ENCODE results near the gene ZNF689. TPM values are rescaled to one million over a fixed set of nuclear protein-coding genes. Genes with fewer than 3 reads are reported as not detected.
A peak's percentile ranks its signal among the peaks of the same experiment; 100 is the strongest.
"Not testable (repeated sequence)": the region's sequence is repeated elsewhere in the genome, so short reads cannot be mapped to it uniquely, and the experiment has no call there.

The ZNF689 gene
- polyA plus RNA-seq, 4 donors = 13.6 to 16.2 (median 15.0) TPM

DNA sequence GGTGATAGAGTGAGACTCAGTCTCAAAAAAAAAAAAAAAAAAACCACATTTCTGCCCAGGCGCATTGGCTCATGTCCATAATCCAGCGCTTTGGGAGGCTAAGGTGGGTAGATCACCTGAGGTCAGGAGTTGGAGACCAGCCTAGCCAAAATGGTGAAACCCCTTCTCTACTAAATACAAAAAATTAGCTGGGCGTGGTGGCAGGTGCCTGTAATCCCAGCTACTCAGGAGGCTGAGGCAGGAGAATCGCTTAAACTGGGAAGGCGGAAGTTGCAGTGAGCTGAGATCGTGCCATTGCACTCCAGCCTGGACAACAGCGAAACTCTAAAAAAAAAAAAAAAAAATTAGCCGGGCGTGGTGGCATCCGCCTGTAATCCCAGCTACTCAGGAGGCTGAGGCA is 26.9 kb upstream of the ZNF689 start:
- DNase-seq (ENCODE audit: low read depth in 4 of 4, low spot score in 3 of 4) = not testable (repeated sequence)

DNA sequence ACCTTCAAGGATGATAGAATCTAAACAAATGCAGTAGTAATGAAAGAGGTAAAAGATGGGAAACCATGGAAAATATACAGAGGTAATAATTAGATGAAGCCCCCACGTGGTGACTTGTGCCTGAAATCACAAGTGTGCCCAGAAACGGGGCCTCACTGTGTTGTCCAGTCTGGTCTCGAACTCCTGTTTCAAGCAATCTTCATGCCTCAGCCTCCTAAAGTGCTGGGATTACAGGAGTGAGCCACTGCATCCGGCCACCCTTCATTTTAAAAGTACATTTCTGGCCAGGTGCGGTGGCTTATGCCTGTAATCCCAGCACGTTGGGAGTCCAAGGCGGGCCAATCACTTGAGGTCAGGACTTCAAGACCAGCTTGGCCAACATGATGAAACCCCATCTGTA is 26.4 kb upstream of the ZNF689 start:
- DNase-seq (ENCODE audit: low read depth in 4 of 4, low spot score in 3 of 4) = no peak

DNA sequence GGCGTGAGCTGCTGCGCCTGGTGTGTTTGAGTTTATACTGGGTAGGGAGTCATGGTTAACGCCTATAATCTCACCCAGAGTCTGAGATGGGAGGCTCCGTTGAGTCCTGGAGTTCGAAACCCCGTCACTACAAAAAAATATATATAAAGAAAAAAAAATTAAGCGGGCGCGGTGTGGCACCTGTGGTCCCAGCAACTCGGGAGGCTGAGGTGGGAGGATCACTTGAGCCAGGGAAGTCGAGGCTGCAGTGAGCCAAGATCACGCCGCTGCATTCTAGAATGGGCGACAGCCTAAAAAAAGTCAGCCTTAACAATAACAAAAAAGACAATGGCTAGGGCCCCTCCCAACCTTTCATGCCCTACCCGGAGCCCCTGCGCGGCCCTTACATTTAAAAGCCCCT is 23.3 kb upstream of the ZNF689 start:
- DNase-seq (ENCODE audit: low read depth in 4 of 4, low spot score in 3 of 4) = no peak

DNA sequence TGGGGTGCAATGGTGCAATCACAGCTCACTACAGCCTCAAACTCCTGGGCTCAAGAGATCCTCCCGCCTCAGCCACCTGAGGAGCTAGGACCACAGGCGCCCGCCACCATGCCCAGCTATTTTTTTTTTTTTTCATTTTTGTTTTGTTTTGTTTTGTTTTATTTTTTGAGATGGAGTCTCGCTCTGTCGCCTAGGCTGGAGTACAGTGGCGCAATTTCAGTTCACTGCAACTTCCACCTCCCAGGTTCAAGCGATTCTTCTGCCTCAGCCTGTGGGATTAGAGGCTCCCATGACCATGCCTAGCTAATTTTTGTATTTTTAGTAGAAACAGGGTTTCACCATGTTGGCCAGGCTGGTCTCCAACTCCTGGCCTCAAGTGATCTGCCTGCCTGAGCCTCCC is 22.3 kb upstream of the ZNF689 start:
- DNase-seq (ENCODE audit: low read depth in 4 of 4, low spot score in 3 of 4) = not testable (repeated sequence)

DNA sequence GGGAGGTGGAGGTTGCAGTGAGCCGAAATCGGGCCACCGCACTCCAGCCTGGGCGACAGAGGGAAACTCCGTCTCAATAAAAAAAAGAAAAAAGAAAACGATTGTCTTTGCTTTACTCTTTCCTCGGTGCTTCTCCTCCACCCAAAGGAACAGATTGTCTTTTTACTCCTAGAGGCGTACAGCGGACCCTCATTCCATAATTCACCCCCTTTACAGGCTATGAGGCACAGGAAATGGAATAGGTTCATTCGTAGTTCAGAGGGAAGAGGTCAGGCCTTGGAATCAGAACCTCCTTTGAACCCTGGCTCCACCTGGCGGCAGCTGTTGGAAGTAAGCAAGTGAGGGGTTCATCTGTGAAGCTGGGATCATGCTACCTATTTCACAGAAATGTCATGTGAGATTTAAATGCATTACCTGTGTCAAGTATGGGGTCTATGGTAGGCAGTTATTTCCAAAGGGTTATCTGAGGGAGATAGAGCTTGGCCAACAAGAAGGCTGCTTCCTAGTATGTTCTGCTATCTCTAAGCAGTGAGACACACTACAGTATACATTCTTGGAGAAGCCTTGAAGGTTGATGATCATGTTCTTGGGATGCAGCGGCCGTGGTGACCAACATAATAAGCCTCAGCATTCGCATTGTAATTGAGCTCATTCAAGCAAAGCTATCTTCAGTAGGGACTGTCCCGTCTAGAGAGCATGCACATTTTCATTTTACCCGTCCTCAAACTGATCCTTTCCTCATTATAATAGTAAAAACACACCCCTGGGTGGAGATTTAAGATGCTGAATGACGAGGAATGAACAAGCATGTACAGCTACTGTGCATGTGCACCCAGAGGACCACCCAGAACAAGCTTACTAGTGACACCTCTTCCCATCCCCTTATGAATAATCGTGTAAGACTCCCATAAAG is 18.7 kb upstream of the ZNF689 start:
- peak in 2 of 4 donors; percentile 81 to 82 for DNase-seq (ENCODE audit: low read depth in 4 of 4, low spot score in 3 of 4)

DNA sequence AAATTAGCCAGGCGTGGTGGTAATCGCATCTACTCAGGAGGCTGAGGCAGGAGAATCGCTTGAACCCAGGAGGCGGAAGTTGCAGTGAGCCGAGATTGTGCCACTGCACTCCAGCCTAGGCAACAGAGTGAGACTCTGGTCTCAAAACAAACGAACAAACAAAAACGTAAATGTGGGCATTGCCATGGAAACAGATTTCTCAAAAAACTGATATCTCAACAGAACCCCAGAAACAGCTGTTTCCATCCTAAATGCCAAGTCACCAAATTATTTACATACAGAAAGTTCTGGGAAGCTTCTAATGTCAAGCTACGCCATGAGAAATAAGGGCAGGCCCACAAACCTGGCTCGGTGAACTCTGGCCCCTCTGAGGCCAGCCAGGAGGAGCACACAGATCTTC is 16.0 kb upstream of the ZNF689 start:
- no peak for DNase-seq (ENCODE audit: low read depth in 4 of 4, low spot score in 3 of 4)

DNA sequence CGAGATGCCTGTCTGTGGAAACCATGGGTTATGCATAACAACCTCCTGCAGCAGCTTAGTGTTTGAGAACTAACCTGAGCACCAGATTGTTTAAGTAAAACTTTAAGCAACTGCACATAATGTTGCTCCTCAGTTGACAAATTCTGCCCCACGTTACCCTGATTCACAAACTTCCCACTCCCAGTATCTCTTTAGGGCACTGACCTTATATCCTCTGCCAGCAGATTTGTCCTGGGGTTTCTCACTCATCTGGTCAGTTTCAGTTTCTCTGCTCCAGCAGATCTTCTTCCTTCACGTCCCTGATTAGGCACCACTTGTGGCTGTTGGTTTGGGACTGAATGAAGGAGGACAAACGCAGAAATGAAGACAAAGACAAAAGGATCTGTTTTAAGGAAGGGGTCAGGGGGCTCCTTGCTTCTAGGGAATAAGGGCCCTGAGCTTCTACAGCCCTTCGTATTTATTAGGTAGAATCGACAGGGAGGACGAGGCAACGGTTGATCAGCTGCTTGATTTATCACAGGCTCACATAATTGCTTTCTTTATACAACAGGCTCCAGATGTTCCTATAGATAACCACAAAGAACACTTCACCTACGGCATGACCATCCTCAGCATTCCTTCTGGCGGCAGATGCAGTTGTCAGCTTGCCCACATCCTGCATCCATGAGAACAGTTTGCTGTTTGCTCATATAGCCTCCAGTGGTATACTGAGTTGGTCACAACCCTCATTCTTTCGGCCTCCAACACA is 13.5 kb upstream of the ZNF689 start:
- no peak for DNase-seq (ENCODE audit: low read depth in 4 of 4, low spot score in 3 of 4)

DNA sequence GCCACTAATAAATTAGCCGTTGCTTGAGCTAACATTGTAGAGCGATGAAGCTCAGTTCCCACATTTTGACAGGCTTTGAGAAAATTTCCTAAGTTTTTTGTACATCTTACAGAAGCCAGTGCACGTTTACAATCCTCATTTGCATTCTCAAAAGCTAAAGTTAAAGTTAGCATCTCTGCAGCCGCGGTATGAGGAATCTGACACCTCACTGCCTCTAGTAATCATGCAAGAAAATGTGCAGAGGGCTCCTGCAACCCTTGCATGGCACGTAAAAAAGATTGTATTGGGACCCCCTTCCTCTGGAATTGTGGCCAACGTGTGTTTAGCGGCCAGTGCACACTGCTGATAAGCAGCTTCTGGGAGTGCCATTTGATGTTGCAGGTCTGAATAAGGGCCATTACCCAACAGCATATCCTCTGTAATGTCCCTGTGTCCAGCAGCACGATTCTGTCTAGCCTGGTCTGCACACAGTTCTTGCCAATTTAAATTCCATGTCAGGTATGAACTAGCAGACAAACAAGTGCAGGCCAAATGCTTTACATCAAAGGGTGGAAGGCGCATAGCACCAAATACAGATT is 12.4 kb upstream of the ZNF689 start:
- no peak for DNase-seq (ENCODE audit: low read depth in 4 of 4, low spot score in 3 of 4)

DNA sequence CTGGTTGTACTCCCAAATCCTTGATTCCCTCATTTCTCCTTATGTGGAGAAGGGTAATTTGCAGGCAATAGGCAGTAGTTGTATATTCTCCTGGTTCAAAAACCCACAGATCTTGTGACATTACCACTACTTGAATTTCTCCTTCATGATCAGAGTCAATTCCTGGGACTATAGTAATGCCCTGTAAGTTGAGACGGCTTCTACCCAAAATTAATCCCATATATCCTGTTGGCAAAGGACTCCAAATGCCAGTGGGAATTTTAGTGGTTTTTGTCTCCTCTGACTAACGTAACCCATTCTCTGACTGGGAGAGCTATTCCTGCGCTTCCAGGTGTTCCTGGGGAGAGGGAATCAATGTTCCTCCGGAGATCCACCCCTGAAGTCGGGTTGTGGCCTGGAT is 11.6 kb upstream of the ZNF689 start:
- no peak for DNase-seq (ENCODE audit: low read depth in 4 of 4, low spot score in 3 of 4)

DNA sequence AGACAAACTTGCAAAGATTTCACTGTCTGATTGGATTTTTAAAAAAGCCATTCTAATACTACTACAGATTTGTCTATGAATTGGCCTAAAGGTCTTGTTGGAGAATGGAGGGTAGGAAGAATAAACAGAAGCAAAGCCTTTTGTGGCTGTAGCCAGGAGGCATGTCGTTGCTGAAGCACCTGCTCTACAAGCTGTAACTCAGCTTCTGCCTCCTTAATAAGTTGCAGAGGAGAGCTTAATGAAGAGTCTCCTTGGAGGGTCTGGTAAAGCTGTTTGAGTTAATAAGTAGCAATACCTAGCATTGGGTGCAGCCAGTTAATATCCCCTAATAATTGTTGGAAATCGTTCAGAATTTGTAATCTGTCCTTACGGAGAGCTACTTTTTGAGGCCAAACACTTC is 10.0 kb upstream of the ZNF689 start:
- DNase-seq (ENCODE audit: low read depth in 4 of 4, low spot score in 3 of 4) = no peak

DNA sequence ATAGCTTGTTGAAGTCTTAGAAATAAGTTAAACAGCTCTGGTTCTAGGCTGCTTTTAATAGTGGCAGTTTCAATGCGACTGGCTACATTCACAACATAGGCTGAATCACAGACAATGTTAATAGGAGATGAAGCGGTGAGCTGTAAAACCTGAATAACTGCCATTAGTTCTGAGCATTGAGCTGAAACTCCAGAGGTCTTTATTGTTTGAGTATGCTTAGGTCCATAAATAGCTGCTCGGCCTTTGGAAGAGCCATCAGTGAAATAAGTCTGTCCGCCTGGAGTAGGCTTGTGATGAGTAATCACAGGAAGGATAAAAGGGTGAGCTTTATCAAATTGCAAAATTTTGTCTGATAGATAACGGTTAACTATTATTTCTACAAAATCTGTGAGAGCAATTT is 9.4 kb upstream of the ZNF689 start:
- no peak for DNase-seq (ENCODE audit: low read depth in 4 of 4, low spot score in 3 of 4)

DNA sequence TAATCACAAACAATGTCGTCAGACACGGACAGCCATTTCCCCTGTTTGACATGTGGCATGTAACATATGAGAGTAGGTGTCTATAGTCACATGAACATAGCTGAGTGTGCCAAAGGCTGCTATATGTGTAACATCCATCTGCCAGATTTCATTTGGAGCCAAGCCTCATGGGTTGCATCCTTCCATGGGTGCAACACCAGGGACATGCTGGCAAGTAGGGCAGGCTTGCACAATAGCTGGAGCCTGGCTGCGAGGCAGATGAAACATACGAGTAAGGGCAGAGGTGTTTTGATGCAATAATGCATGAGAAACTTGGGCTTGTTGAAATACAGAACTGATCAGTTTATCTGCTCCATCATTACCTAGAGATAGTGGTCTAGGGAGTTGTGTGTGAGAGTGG is 9.0 kb upstream of the ZNF689 start:
- no peak for DNase-seq (ENCODE audit: low read depth in 4 of 4, low spot score in 3 of 4)

DNA sequence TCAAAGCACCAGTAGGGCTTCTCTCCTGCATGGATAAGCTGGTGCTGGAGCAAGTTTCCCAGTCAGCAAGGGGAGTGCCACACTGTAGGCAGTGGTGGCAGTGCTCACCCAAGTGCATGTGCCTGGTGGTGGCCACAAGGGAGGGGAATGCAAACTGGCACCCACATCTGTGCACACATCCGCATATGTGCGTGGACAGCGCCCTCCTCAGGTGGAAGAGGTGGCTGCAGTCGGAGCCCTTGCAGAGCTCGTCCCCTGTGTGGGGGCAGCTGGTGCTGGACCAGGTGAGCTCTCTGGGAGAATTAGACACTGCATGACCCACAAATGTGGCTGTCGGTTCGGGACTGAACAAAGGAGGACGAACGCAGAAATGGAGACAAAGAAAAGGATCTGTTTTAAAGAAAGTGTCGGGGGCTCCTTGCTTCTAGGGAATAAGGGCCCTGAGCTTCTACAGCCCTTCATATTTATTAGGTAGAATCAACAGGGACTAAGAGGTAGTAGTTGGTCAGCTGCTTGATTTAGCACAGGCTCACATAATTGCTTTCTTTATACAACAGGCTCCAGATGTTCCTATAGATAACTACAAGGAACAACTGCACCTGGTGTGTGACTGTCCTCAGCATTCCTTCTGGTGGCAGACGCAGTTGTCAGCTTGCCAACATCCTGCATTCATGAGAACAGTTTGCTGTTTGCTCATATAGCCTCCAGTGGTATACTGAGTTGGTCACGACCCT is 5.3 kb upstream of the ZNF689 start:
- DNase-seq (ENCODE audit: low read depth in 4 of 4, low spot score in 3 of 4) = no peak

DNA sequence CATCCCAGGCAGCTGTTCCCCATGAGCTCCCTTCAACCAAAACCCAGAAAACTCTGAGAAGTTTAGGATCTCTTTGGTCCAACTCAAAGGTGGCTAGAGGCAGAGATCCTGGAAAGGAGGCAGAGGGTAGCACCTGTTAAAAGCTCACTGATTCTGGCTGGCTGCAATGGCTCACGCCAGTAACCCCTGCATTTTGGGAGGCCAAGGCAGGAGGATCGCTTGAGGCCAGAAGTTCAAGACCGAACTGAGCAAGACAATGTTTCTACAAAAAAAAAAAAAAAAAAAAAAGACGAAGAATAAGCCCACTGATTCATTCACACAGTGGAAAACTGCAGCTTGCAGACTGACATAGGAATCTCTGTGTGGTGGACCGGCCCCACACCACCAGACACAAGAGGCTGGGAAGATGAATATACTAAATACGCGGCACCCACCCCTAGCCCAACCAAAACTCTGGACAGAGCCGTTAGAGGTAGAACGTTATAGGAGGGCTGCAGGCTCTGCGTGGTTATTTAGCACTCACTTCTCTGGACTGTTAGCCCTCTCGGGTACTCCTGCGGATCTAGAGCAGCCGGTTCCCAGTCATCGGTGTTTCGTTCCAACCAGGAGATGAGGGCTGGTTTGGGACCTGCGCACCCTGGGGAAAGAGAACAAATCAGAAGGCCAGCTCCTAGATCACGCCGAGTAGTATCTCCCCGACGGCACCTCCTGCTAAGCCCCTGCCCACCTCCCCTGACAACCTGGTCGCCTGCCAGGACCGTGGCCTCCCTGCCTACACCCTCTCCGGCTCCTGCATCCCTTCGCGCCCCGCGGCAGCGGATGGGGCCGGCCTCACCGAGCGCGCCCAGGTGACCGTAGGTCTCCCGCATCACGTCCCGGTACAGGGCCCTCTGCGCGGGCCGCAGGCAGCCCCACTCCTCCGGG is 925 bp downstream of the ZNF689 start:
- peak in 1 of 4 donors; percentile 59 for DNase-seq (ENCODE audit: low read depth in 4 of 4, low spot score in 3 of 4)

DNA sequence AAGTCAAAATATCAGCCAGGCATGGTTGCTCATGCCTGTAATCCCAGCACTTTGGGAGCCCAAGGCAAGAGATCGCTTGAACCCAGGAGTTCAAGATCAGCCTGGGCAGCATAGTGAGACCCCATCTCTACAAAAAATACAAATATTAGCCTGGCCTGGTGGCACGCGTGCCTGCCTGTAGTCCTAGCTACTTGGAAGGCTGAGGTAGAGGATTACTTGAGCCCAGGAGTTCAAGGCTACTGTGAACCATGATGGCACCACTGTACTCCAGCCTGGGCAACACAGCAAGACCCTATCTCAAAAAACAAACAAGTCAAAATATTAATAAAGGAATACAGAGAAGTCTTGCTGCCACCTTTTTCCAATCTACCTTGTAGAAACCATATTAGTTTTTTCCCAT is 4.2 kb downstream of the ZNF689 start:
- DNase-seq (ENCODE audit: low read depth in 4 of 4, low spot score in 3 of 4) = no peak

DNA sequence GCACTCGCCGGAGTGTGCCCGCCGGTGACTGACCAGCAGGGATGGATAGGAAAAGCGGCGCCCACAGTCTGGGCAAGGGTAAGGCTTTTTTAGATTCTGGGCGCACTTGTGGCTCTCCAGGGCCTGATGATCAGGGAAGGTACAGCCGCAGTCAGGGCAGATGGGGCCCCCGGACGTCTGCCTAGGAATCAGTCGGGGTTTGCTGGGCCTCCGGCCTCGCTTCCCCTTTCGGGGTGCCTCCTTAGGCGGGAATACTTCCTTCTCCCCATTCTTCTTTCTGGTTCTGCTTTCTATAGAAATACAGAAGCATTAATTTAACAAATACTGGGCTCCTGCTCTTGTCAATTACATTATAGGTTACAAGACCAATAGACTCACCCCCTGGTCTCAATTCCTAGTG is 5.0 kb downstream of the ZNF689 start:
- DNase-seq (ENCODE audit: low read depth in 4 of 4, low spot score in 3 of 4) = no peak

DNA sequence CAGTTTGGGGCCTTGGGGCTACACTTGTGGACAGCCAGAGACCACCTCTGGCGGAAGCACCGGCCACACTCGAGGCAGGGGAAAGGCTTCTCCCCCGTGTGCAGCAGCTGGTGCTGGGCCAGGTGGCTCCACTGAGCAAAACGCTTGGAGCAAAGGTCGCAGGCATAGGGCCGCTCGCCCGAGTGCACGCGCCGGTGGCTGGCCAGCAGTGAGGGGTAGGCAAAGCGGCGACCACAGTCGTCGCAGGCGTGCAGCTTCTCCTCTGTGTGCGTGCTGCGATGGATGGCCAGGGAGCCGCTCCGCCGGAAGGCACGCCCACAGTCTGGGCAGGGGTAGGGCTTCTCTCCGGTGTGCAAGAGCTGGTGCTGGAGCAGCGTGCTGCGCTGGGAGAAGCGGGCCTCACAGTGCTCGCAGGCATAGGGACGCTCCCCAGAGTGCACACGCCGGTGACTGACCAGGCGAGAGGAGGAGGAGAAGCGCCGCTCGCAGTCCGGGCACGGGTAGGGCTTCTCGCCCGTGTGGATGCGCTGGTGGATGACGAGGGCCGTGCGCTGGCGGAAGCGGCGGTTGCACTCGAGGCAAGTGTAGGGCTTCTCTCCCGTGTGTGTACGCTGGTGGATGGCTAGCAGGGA is 5.8 kb downstream of the ZNF689 start:
- no peak for DNase-seq (ENCODE audit: low read depth in 4 of 4, low spot score in 3 of 4)

DNA sequence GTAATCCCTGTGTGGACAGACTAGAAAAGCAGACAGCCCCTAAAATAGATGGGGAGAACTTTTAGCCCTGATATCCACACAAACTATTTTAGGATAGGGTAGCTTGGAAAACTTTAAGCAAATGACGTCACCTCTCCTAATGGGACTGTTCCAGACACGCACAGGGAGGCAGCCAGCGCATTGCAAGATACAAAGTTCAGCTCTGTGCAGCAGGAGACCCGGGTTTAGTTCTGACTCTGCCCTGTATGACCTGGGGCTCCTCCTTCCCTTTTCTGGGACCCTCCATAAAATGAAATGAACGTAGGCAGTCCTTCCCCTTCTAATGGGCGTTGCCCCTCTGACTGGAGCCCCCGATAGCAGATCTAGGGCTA is 6.3 kb downstream of the ZNF689 start:
- DNase-seq (ENCODE audit: low read depth in 4 of 4, low spot score in 3 of 4) = no peak

DNA sequence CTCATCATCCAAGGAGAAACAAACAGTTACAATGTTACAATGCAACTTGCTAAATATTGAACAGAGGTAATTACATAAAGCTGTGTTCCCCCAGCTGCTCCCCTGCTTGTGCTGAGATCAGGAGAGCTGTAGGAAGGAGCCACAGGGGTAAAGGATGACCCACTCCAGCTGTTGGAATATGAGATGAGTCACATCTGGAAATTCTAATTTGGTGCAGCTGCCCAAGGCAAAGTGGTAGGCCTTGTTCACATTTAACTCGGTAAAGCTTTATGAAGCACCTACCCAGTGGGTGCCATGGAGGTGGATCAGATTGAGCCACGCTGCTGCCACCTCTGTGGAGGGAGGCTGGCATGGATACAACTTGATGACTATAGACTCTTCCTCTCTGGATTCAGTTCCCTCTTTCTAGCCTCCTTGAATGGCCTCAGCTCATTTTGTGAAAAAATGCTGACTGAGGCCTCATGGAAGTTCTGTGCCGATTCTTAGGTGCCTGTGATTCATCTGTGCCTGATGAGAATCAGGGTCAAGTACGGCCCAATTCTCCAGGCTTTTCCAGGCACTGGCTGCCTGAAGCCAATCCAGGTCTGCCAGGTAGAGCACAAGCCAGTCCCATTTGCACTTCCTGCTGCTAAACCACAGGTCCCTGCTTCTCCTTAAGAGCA is 7.4 kb downstream of the ZNF689 start:
- DNase-seq (ENCODE audit: low read depth in 4 of 4, low spot score in 3 of 4) = no peak

All from right renal pelvis (tissue), 4 donors.